GM12878 (cell line): ENCODE measurements around the gene ZNF230. TPM values are rescaled to one million over a fixed set of nuclear protein-coding genes. Genes with fewer than 3 reads are reported as not detected.

Source experiments
- ASH2L ChIP-seq: fragments of 300-600, 200-600 bp; sonication (generic); IDR thresholded peaks from 2 replicates; pipeline ENCODE4 v1.6.1; 2017; ENCODE audit warnings: low read depth, mild to moderate bottlenecking, borderline replicate concordance
- GABPA ChIP-seq: IDR thresholded peaks from 2 replicates; pipeline ENCODE4 v1.6.1; 2014; ENCODE audit warnings: antibody characterized with exemption, low read depth, mild to moderate bottlenecking, inconsistent platforms
- GATAD2B ChIP-seq: fragments of 450-650 bp; conservative IDR thresholded peaks from 2 replicates; pipeline ENCODE4 v1.6.1; 2017; ENCODE audit warnings: low read depth, mild to moderate bottlenecking, moderate library complexity
- HCFC1 ChIP-seq: fragments of 150-350 bp; IDR thresholded peaks from 2 replicates; pipeline ENCODE4 v1.6.1; 2014; ENCODE audit warnings: low read length
- HDAC2 ChIP-seq: fragments of 200-600 bp; sonication (generic); IDR thresholded peaks from 2 replicates; pipeline ENCODE4 v1.6.1; 2017
- IKZF1 ChIP-seq: fragments of 450-650 bp; conservative IDR thresholded peaks from 2 replicates; pipeline ENCODE4 v1.6.1; 2017; ENCODE audit warnings: antibody characterized with exemption, mild to moderate bottlenecking
- MXI1 ChIP-seq: fragments of 150-350 bp; IDR thresholded peaks from 2 replicates; pipeline ENCODE4 v1.6.1; 2011; ENCODE audit warnings: low read depth, mild to moderate bottlenecking, inconsistent platforms, low read length, improper control_type of control experiment
- NBN ChIP-seq: fragments of 450-650 bp; IDR thresholded peaks from 2 replicates; pipeline ENCODE4 v1.6.1; 2016
- NR2C1 ChIP-seq: fragments of 450-650 bp; IDR thresholded peaks from 2 replicates; pipeline ENCODE4 v1.6.1; 2017; ENCODE audit warnings: antibody characterized with exemption, mild to moderate bottlenecking, moderate library complexity
- RELA ChIP-seq: fragments of 450-650 bp; IDR thresholded peaks from 2 replicates; pipeline ENCODE4 v1.8.0; 2014; ENCODE audit warnings: borderline replicate concordance; ENCODE audit not compliant: partially characterized antibody
- RUNX3 ChIP-seq: IDR thresholded peaks from 2 replicates; pipeline ENCODE4 v1.6.1; 2012; ENCODE audit warnings: low read length, inconsistent platforms
- SIX5 ChIP-seq: IDR thresholded peaks from 2 replicates; pipeline ENCODE4 v1.6.1; 2011; ENCODE audit warnings: mild to moderate bottlenecking, low read depth, low read length, moderate library complexity; ENCODE audit not compliant: severe bottlenecking
- SMARCA5 ChIP-seq: fragments of 450-650 bp; IDR thresholded peaks from 2 replicates; pipeline ENCODE4 v1.6.1; 2017; ENCODE audit warnings: mild to moderate bottlenecking
- SPI1 ChIP-seq: IDR thresholded peaks from 2 replicates; pipeline ENCODE4 v1.6.1; 2011; ENCODE audit warnings: low read depth, mild to moderate bottlenecking, low read length, moderate library complexity, borderline replicate concordance; ENCODE audit not compliant: insufficient read depth
- ZNF207 ChIP-seq: fragments of 450-650 bp; IDR thresholded peaks from 2 replicates; pipeline ENCODE4 v1.6.1; 2014; ENCODE audit warnings: antibody characterized with exemption, mild to moderate bottlenecking, borderline replicate concordance
- polyA plus RNA-seq, 11 experiments: library from polyadenylated mRNA; depleted of rRNA in 4 of 11; unstranded in 6 of 11; stranded (reverse) in 5 of 11; fragments of >200 nt; fragmentation: Nextera tagmentation in 4 of 11; fragmentation: Illumina TruSeq in 1 of 11; extraction: Ambion mirVana in 4 of 11; extraction: Trizol in 1 of 11; gene quantifications; 1 replicate in 1 of 11; 2 replicates in 10 of 11; pipeline versions ENCODE4 v1.2.1 to v1.2.3, GENCODE V29; 2011 to 2016; ENCODE audit warnings: inconsistent platforms in 2 of 11, missing spikeins in 2 of 11, low read depth in 1 of 11
- total RNA-seq, 4 experiments: library from RNA; depleted of rRNA in 3 of 4; stranded (reverse); fragments of >200 nt in 3 of 4; fragmentation: Illumina TruSeq in 1 of 4; extraction: Trizol in 1 of 4; gene quantifications; 2 replicates each; pipeline versions ENCODE4 v1.2.1 to v1.2.3, GENCODE V29; 2013 to 2021
- TF ChIP-seq, protein P1 (sequence below): IDR thresholded peaks from 2 replicates; pipeline ENCODE4 v1.6.1; 2012; ENCODE audit warnings: low read depth, low read length, improper control_type of control experiment

The ZNF230 gene
- total and polyA plus RNA-seq, 10 of the 15 experiments (the other 5 are each of a cell fraction or from before 2014, with no cell fraction given) = 1.8 to 9.1 (median 3.5) TPM

DNA sequence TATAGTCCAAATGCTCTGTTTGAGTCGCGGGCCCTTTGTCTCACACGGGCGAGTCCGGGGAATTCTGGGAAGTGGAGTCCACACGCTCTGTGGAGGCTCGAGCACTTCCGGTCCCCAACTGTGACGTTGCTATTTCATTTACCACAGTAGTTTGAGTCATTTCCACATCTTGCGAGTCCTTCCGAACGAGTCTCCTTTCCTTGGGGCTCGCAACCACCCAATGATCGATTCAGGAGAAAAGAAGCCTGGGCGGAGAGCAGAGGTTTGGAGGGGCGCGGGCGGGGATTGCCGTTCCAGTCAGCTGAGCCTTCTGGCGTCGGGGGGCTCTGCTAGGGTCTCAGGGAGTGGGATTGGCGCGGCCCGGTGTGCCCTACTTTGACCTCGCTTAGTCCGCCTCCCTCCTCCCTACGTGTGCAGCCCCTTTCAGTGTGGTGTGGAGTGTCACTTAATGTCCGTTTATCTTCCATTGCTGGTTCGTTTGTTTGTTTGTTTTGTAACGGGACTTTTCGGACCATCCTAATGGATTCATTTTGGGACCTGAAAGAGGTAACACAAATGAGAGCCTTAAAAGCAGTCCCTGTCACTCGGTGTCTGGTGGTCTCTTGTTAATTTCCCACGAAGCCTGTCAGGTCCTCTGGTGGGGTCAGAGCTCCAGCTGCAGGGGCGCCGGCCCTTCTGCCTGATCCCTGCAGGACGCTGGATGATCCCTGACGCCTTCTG, 22.6 kb downstream of the ZNF230 start, which contains the start of gene ZNF222 (continued):
- TF ChIP-seq GATAD2B = no peak
- no peak for TF ChIP-seq ZNF207
- no peak for TF ChIP-seq HDAC2
- no peak for TF ChIP-seq RELA
- peak; percentile 48; the same call in 1 of the 2 replicates for TF ChIP-seq SPI1
- TF ChIP-seq MXI1 = peak; percentile 41; the same call in 1 of the 2 replicates
- peak; percentile 67 for TF ChIP-seq IKZF1
- TF ChIP-seq, protein P1, sequence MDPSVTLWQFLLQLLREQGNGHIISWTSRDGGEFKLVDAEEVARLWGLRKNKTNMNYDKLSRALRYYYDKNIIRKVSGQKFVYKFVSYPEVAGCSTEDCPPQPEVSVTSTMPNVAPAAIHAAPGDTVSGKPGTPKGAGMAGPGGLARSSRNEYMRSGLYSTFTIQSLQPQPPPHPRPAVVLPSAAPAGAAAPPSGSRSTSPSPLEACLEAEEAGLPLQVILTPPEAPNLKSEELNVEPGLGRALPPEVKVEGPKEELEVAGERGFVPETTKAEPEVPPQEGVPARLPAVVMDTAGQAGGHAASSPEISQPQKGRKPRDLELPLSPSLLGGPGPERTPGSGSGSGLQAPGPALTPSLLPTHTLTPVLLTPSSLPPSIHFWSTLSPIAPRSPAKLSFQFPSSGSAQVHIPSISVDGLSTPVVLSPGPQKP = peak; percentile 72; the same call in 1 of the 2 replicates
- peak; percentile 69 for TF ChIP-seq NR2C1
- peak; percentile 75 for TF ChIP-seq SIX5
- TF ChIP-seq ASH2L = peak; percentile 65; the same call in 1 of the 2 replicates
- peak; percentile 87 for TF ChIP-seq GABPA
- peak; percentile 66 for TF ChIP-seq RUNX3
- no peak for TF ChIP-seq SMARCA5
- TF ChIP-seq HCFC1 = peak; percentile 87
- peak; percentile 66 for TF ChIP-seq NBN
